GM12864 (cell line): ENCODE measurements around the gene USP16.

Source experiments
- DNase-seq: peaks from one replicate; pipeline ENCODE4 v3.0.0-alpha.2; 2011; ENCODE audit warnings: low read depth
- H3K4me3 ChIP-seq: 2 replicates; pipeline ENCODE4 v1.5.1; 2011; ENCODE audit warnings: mild to moderate bottlenecking, low read depth, low read length, control low read depth
- TF ChIP-seq, protein P1 (sequence below): IDR thresholded peaks from 2 replicates; pipeline ENCODE4 v1.5.1; 2011; ENCODE audit warnings: low read depth, mild to moderate bottlenecking, moderate library complexity, low read length, control low read depth, inconsistent platforms; ENCODE audit errors: missing control alignments

The USP16 gene

GRCh38 chr21:29098156-29098555, 73.7 kb downstream of the USP16 start:
- TF ChIP-seq, protein P1, sequence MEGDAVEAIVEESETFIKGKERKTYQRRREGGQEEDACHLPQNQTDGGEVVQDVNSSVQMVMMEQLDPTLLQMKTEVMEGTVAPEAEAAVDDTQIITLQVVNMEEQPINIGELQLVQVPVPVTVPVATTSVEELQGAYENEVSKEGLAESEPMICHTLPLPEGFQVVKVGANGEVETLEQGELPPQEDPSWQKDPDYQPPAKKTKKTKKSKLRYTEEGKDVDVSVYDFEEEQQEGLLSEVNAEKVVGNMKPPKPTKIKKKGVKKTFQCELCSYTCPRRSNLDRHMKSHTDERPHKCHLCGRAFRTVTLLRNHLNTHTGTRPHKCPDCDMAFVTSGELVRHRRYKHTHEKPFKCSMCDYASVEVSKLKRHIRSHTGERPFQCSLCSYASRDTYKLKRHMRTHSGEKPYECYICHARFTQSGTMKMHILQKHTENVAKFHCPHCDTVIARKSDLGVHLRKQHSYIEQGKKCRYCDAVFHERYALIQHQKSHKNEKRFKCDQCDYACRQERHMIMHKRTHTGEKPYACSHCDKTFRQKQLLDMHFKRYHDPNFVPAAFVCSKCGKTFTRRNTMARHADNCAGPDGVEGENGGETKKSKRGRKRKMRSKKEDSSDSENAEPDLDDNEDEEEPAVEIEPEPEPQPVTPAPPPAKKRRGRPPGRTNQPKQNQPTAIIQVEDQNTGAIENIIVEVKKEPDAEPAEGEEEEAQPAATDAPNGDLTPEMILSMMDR: no peak
- H3K4me3 ChIP-seq: no peak overlapping the region
- no peak for DNase-seq

- TF ChIP-seq, protein P1: no peak
These were observed 78.4 kb downstream of the USP16 start for GRCh38 chr21:29102791-29103257.

More at GRCh38 chr21:29102791-29103257, 78.4 kb downstream of the USP16 start:
- DNase-seq: no peak
- H3K4me3 ChIP-seq: no peak overlapping the region
